ENCODE measurements around the gene CEACAM18. TPM values are rescaled to one million over a fixed set of nuclear protein-coding genes. Genes with fewer than 3 reads are reported as not detected.
A peak's percentile ranks its signal among the peaks of the same experiment; 100 is the strongest.

Gene CEACAM18
- total and polyA plus RNA-seq, 8 donors = not detected

DNA sequence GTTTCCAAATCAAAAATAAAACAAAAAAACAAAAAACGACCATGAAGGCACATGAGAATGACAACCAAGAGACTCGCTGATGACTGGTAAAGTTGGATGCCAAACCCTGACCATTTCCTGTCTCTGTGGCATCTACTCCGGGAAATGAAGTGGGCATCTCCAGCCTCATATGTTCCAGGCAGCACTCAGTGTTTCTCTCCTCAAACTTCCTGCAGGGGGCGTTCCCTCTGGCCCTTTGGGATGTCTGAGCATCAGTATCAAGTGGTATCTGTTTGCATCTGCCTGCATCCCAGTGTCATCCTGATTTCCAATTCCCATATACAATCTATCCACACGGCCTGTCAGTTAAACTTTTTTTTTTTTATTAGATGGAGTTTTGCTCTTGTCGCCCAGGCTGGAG lies 33.0 kb downstream of the CEACAM18 start:
- Histone ChIP-seq H3K27ac (no peak overlapping the region), H3K36me3 (no peaks in the 10 kb centered on the region), H3K9me3 (no peaks in the 10 kb centered on the region), H3K4me1 (no peaks in the 10 kb centered on the region), H3K27me3 (peaks cover 0 to 37% (median 0%) of the 10 kb centered on the region in 3 donors), H3K4me3 (no peak overlapping the region)
- no peak for DNase-seq
- WGBS, 5 donors = 11 to 17% (median 13%) methylated on average over 6 of the region's 6 CpGs
- no peak for TF ChIP-seq EP300 (IDR thresholded peaks at IDR 0.05)
- TF ChIP-seq, protein P1, sequence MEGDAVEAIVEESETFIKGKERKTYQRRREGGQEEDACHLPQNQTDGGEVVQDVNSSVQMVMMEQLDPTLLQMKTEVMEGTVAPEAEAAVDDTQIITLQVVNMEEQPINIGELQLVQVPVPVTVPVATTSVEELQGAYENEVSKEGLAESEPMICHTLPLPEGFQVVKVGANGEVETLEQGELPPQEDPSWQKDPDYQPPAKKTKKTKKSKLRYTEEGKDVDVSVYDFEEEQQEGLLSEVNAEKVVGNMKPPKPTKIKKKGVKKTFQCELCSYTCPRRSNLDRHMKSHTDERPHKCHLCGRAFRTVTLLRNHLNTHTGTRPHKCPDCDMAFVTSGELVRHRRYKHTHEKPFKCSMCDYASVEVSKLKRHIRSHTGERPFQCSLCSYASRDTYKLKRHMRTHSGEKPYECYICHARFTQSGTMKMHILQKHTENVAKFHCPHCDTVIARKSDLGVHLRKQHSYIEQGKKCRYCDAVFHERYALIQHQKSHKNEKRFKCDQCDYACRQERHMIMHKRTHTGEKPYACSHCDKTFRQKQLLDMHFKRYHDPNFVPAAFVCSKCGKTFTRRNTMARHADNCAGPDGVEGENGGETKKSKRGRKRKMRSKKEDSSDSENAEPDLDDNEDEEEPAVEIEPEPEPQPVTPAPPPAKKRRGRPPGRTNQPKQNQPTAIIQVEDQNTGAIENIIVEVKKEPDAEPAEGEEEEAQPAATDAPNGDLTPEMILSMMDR (IDR thresholded peaks at IDR 0.05) = no peak
- TF ChIP-seq POLR2AphosphoS5 (IDR thresholded peaks at IDR 0.05) = no peak
- TF ChIP-seq POLR2A (IDR thresholded peaks at IDR 0.05) = no peak
- intact Hi-C loops (cut with DNase I; ENCODE audit: low total_unique reads) = no loop called here

DNA sequence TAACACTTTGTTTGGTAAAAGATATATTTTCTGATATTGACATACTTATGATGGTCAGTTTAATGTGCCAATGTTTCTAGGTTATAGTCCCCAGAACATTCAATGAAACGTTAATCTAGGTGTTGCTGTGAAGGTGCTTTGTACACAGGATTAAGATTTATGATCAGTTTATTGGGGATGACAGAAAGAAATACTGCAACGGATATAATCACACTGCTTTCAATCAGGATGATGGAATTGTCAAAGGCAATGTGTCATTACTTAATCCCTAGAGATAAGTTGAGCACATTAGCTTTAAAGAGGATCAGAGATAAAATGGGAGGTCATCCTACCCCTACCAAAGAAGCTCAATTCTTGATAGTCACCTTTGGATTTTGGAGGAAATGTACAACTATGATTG lies 35.6 kb downstream of the CEACAM18 start:
- no peaks in the 10 kb centered on the region for H3K4me1 ChIP-seq
- intact Hi-C loops (cut with DNase I; ENCODE audit: low total_unique reads) = no loop called here
- peaks cover 0 to 8% (median 2%) of the 10 kb centered on the region in 4 donors for H3K9me3 ChIP-seq
- peaks cover 0 to 29% (median 0%) of the 10 kb centered on the region in 3 donors for H3K27me3 ChIP-seq
- TF ChIP-seq, protein P1 (IDR thresholded peaks at IDR 0.05) = no peak
- TF ChIP-seq EP300 (IDR thresholded peaks at IDR 0.05) (no peak), POLR2A (IDR thresholded peaks at IDR 0.05) (no peak), POLR2AphosphoS5 (IDR thresholded peaks at IDR 0.05) (no peak)
- no peak for DNase-seq
- H3K4me3 ChIP-seq = no peak overlapping the region
- WGBS, 5 donors = 23 to 39% (median 34%) methylated on average over 2 of the region's 2 CpGs
- no peaks in the 10 kb centered on the region for H3K36me3 ChIP-seq
- no peak overlapping the region for H3K27ac ChIP-seq

DNA sequence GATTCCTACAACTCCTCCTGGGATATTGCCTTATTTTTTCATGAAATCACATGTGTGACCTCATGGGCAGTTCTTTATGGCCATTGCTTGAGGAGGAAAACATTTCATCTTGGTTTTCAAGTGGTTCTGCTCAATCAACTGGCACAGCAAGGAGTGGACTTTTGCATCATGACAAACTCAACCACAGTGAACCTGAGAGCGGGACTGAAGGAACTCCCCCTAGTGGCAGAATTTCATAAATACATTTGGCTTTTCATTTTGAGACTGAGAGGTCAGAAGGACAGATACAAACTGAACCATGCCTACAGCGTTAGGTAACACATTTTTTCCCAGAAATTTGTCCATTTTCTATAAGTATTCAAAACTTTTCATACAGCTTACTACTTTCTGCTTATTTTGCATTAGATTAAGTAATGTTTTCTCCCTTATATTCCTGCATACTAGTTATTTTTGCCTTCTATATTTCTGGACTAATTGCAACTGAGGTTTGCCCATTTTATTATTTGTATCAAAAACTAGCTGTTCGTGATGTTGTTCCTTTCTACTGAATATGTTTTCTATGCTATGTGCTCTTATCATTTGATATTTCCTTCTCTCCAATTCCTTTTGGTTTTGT lies 36.6 kb downstream of the CEACAM18 start:
- no peaks in the 10 kb centered on the region for H3K4me1 ChIP-seq
- WGBS, 5 donors = 10 to 16% (median 13%) methylated on average over 3 of the region's 3 CpGs
- TF ChIP-seq, protein P1 (IDR thresholded peaks at IDR 0.05) = peak in 5 of 7 experiments; percentile 10 to 78 (median 50)
- TF ChIP-seq POLR2AphosphoS5 (IDR thresholded peaks at IDR 0.05) = peak in 1 of 3 donors; percentile 5
- TF ChIP-seq POLR2A (IDR thresholded peaks at IDR 0.05) = no peak
- no peak for TF ChIP-seq EP300 (IDR thresholded peaks at IDR 0.05)
- peaks cover 0 to 8% (median 2%) of the 10 kb centered on the region in 4 donors for H3K9me3 ChIP-seq
- H3K27ac ChIP-seq = no peak overlapping the region
- H3K27me3 ChIP-seq = peaks cover 0 to 32% (median 0%) of the 10 kb centered on the region in 3 donors
- intact Hi-C loops (cut with DNase I; ENCODE audit: low total_unique reads) = no loop called here
- peak in 1 of 2 donors; percentile 76 for DNase-seq
- no peak overlapping the region for H3K4me3 ChIP-seq
- no peaks in the 10 kb centered on the region for H3K36me3 ChIP-seq

DNA sequence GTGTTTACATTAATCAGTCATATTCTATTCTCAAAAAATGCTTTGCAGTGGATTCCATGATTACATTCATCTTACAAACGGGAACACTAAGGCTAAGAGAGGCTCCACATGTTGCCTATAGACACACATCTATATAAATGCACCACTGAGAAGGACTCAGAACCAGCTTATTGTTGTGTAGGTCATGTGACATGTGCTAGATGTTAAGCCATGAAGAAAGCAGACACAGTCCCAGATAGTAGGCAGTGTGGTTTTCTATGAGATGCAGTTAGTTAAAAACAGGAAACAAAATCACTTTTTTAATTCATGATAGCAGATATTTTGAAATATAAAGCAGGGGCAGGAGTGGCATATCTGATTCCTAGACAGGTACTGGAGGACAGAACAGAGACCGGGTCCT lies 42.4 kb downstream of the CEACAM18 start:
- intact Hi-C loops (cut with DNase I; ENCODE audit: low total_unique reads) = no loop called here
- no peak overlapping the region for H3K4me3 ChIP-seq
- no peak for DNase-seq
- H3K4me1 ChIP-seq = no peaks in the 10 kb centered on the region
- H3K27me3 ChIP-seq = peaks cover 0 to 27% (median 8%) of the 10 kb centered on the region in 3 donors
- 46 to 56% (median 50%) methylated on average over 2 of the region's 2 CpGs for WGBS, 5 donors
- TF ChIP-seq, protein P1 (IDR thresholded peaks at IDR 0.05) = no peak
- TF ChIP-seq POLR2A (IDR thresholded peaks at IDR 0.05) = no peak
- no peak for TF ChIP-seq POLR2AphosphoS5 (IDR thresholded peaks at IDR 0.05)
- no peak for TF ChIP-seq EP300 (IDR thresholded peaks at IDR 0.05)
- no peaks in the 10 kb centered on the region for H3K36me3 ChIP-seq
- peaks cover 0 to 10% (median 4%) of the 10 kb centered on the region in 4 donors for H3K9me3 ChIP-seq
- no peak overlapping the region for H3K27ac ChIP-seq

All from stomach (tissue), 9 donors.